Naive B cell (primary cell): Measurements from ENCODE around the gene ADAMTS16. TPM values are rescaled to one million over a fixed set of nuclear protein-coding genes. Genes with fewer than 3 reads are reported as not detected.

Experiments
- ATAC-seq, 2 donors: fragments of 150-1000 bp; cut with Tn5 transposase; 2 replicates each; pipeline ENCODE4 v1.10.0; 2021; ENCODE audit warnings: low read depth in 2 of 2, mild to moderate bottlenecking in 2 of 2, moderate library complexity in 2 of 2
- DNase-seq: peaks from one replicate; pipeline ENCODE4 v3.0.0; 2022
- H3K27ac Mint-ChIP-seq, 6 donors: one replicate each; pipeline ENCODE4 v1.8.0; 2020 to 2022; ENCODE audit warnings: mild to moderate bottlenecking in 6 of 6, mixed read lengths in 6 of 6, moderate library complexity in 5 of 6, inconsistent platforms in 2 of 6
- H3K27me3 Mint-ChIP-seq, 3 donors: one replicate each; pipeline ENCODE4 v1.8.0; 2021 to 2022; ENCODE audit warnings: mixed read lengths in 3 of 3, mild to moderate bottlenecking in 1 of 3
- H3K36me3 Mint-ChIP-seq, 2 donors: one replicate each; pipeline ENCODE4 v1.8.0; 2020 to 2022; ENCODE audit warnings: mixed read lengths in 2 of 2, inconsistent platforms in 1 of 2, mild to moderate bottlenecking in 1 of 2
- H3K4me1 Mint-ChIP-seq, 3 donors: one replicate each; pipeline ENCODE4 v1.8.0; 2020 to 2022; ENCODE audit warnings: mixed read lengths in 3 of 3, inconsistent platforms in 1 of 3, mild to moderate bottlenecking in 1 of 3, moderate library complexity in 1 of 3
- H3K4me3 Mint-ChIP-seq, 8 donors: one replicate each; pipeline ENCODE4 v1.8.0; 2020 to 2022; ENCODE audit warnings: mild to moderate bottlenecking in 8 of 8, mixed read lengths in 8 of 8, moderate library complexity in 8 of 8, inconsistent platforms in 2 of 8
- H3K9me3 Mint-ChIP-seq, 7 donors: one replicate each; pipeline ENCODE4 v1.8.0; 2020 to 2022; ENCODE audit warnings: mixed read lengths in 7 of 7, mild to moderate bottlenecking in 5 of 7, inconsistent platforms in 2 of 7, moderate library complexity in 1 of 7
- polyA plus RNA-seq, 6 donors: library from polyadenylated mRNA; unstranded; fragments of 300-500 nt; fragmentation: Illumina TruSeq; gene quantifications; one replicate each; pipeline ENCODE4 v1.2.3, GENCODE V29; 2021; ENCODE audit warnings: low read depth in 6 of 6

Gene ADAMTS16
- polyA plus RNA-seq, 6 donors from 2014 or later: not detected

DNA sequence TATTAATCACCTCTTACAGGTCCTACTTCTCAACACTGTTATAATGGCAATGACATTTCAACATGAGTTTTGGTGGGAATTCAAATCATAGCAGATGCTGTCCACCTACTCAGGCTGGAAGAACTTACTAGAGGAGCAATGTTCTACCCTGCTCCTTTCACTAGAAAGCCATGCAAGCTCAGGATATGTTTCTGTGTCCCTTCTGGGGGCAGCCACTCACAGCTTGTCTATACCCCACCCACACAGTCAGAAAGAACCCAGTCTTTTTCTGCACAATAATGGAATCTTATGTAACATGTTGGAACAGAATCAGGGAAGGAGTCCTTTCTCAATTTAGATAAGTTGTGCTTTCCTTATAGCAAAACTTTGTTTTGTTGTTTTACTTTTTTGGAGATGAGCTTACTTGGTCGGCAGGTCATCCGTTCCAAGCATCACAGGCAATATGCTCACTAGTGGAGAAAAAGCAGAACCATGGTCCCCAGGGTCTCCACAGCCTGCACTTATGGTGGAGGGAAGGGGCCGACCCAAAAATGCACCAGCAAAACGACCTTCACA, 229.0 kb downstream of the ADAMTS16 start:
- Mint-ChIP-seq H3K27ac (no peak overlapping the region), H3K4me1 (no peaks in the 10 kb centered on the region), H3K36me3 (no peaks in the 10 kb centered on the region), H3K27me3 (peaks cover 0 to 5% (median 0%) of the 10 kb centered on the region in 3 donors), H3K4me3 (no peak overlapping the region), H3K9me3 (no peaks in the 10 kb centered on the region)
- ATAC-seq (no peak), DNase-seq (no peak)
